Activated CD8-positive, alpha-beta memory T cell treated with anti-CD3 and anti-CD28 coated beads, Interleukin-2, amount 10 ng/mL, durations not matched to agents 7 days and 5 days (primary cell): Measurements from ENCODE around the gene NPL. TPM values are rescaled to one million over a fixed set of nuclear protein-coding genes. Genes with fewer than 3 reads are reported as not detected.

Experiments used
- ATAC-seq: fragments of 150-1000 bp; cut with Tn5 transposase; one replicate; pipeline ENCODE4 v1.10.0; 2021; ENCODE audit warnings: moderate library complexity
- CTCF ChIA-PET: fragments of 350-600 bp; sonication (Branson Sonifier 250); formaldehyde crosslinking; loops from one replicate; lab custom pipeline; 2021; ENCODE audit warnings: antibody characterized with exemption; lab: Charles Lee
- DNase-seq: peaks from one replicate; pipeline ENCODE4 v3.0.0-alpha.2; 2020
- H3K27ac Mint-ChIP-seq: one replicate; pipeline ENCODE4 v1.8.0; 2021; ENCODE audit warnings: mild to moderate bottlenecking, mixed read lengths
- H3K27me3 Mint-ChIP-seq: one replicate; pipeline ENCODE4 v1.8.0; 2021; ENCODE audit warnings: mixed read lengths
- H3K36me3 Mint-ChIP-seq: one replicate; pipeline ENCODE4 v1.8.0; 2021; ENCODE audit warnings: mild to moderate bottlenecking, mixed read lengths
- H3K4me1 Mint-ChIP-seq: one replicate; pipeline ENCODE4 v1.8.0; 2021; ENCODE audit warnings: mixed read lengths
- H3K4me3 Mint-ChIP-seq: one replicate; pipeline ENCODE4 v1.8.0; 2021; ENCODE audit warnings: mild to moderate bottlenecking, moderate library complexity, mixed read lengths
- H3K9me3 Mint-ChIP-seq: one replicate; pipeline ENCODE4 v1.8.0; 2022; ENCODE audit warnings: low read depth, mixed read lengths
- total RNA-seq, 2 experiments: library from RNA; stranded (reverse); gene quantifications; one replicate each; pipeline ENCODE4 v1.2.3, GENCODE V29; 2021

The NPL gene
- total RNA-seq, 2 experiments from 2014 or later, result 1.8 to 10.1 TPM

GRCh38 chr1:182765391-182765790 is 24.2 kb upstream of the NPL start:
- peaks cover 30% of the 10 kb centered on the region for H3K27me3 Mint-ChIP-seq
- no peak overlapping the region for H3K27ac Mint-ChIP-seq
- peaks cover 2% of the 10 kb centered on the region for H3K4me1 Mint-ChIP-seq
- H3K4me3 Mint-ChIP-seq, result no peak overlapping the region
- no peak for DNase-seq
- CTCF ChIA-PET, result interaction anchor here (4.0 kb wide), 1 partner anchor 18 kb away, joined by 16 read pairs; no protein-coding TSS in a partner anchor
- no peak for ATAC-seq
- peaks cover 4% of the 10 kb centered on the region for H3K9me3 Mint-ChIP-seq
- H3K36me3 Mint-ChIP-seq, result peaks cover 6% of the 10 kb centered on the region

- DNase-seq, result no peak
- H3K27ac Mint-ChIP-seq, result no peak overlapping the region
- CTCF ChIA-PET, result interaction anchor here (4.0 kb wide), 1 partner anchor 17 kb away, joined by 16 read pairs; no protein-coding TSS in a partner anchor
- peaks cover 6% of the 10 kb centered on the region for H3K36me3 Mint-ChIP-seq
- H3K4me1 Mint-ChIP-seq, result peaks cover 2% of the 10 kb centered on the region
- H3K27me3 Mint-ChIP-seq, result peaks cover 31% of the 10 kb centered on the region
- peaks cover 4% of the 10 kb centered on the region for H3K9me3 Mint-ChIP-seq
- no peak for ATAC-seq
- H3K4me3 Mint-ChIP-seq, result no peak overlapping the region
Observed at GRCh38 chr1:182766050-182766449, 23.5 kb upstream of the NPL start.

DNA sequence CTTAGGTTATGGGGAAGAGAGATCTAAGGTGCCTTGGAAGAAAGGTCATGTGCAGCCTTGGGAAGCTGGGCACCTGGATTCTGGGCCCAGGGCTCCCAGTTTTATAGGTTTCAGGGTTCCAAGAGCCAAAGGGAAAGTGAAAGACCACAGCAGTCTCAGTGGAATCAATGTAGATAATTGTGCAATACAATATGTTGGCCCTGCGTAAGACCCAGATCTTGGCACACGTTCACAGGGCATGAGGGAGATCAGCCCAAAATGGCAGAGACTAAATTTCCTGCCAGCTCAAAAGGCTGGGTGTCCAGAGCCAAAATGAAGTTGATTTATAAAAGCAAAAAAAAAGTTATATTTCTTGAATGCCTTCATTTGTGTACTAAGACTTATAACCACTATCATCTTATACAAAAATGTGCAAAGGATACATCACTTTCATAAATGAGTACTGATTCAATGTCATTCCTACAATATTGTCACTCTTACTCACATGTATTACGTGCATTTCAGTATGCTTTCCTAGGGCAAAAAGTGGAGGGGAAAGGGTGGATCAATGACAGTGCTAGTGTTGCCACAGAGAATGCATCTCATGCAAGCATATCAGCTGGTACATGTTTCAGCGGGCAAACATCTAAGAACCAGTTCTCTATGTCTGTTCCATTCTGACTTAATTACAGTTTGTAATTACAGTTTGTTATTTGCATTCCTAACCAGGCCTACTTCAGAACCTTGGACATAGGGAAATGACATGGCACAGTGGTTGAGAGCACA is 22.5 kb upstream of the NPL start:
- H3K9me3 Mint-ChIP-seq, result no peaks in the 10 kb centered on the region
- no peak overlapping the region for H3K27ac Mint-ChIP-seq
- peaks cover 36% of the 10 kb centered on the region for H3K27me3 Mint-ChIP-seq
- H3K4me1 Mint-ChIP-seq, result no peaks in the 10 kb centered on the region
- H3K4me3 Mint-ChIP-seq, result no peak overlapping the region
- DNase-seq, result no peak
- CTCF ChIA-PET, result interaction anchor here (1.8 kb wide), 1 partner anchor 171 kb away, joined by 4 read pairs; no protein-coding TSS in a partner anchor
- no peaks in the 10 kb centered on the region for H3K36me3 Mint-ChIP-seq
- ATAC-seq, result no peak

DNA sequence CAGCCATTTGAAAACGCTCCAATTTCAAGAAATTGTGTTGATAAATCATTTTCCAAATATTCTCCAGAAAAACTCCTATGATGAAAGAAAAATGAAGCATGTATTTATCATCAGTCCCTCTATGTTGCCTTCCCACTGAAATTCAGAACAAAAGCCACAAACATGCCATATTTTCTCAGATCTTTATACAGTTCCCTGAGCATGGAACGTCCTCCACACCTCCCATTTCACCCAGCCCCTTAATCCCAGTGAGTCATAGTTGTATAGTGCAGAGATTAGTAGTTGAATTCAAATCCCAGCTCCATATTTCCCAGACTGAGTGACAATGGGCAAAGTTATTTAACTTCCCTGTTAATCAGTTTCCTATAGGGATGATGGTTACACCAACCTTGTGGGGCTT is 20.6 kb upstream of the NPL start:
- H3K9me3 Mint-ChIP-seq, result no peaks in the 10 kb centered on the region
- CTCF ChIA-PET, result interaction anchor here (1.3 to 1.8 kb wide), 2 partner anchors 168 to 173 kb away, joined by 4 read pairs; no protein-coding TSS in a partner anchor
- no peak for DNase-seq

GRCh38 chr1:182770232-182770631 is 19.3 kb upstream of the NPL start:
- ATAC-seq, result no peak
- no peak for DNase-seq
- peaks cover 41% of the 10 kb centered on the region for H3K27me3 Mint-ChIP-seq
- CTCF ChIA-PET, result interaction anchor here (0.8 to 2.0 kb wide), 2 partner anchors 12 to 169 kb away, joined by 4 to 10 read pairs; no protein-coding TSS in a partner anchor
- H3K4me1 Mint-ChIP-seq, result no peaks in the 10 kb centered on the region
- H3K36me3 Mint-ChIP-seq, result no peaks in the 10 kb centered on the region
- H3K4me3 Mint-ChIP-seq, result no peak overlapping the region
- no peak overlapping the region for H3K27ac Mint-ChIP-seq
- no peaks in the 10 kb centered on the region for H3K9me3 Mint-ChIP-seq

More for the DNA sequence above, 20.6 kb upstream of the NPL start:
- H3K36me3 Mint-ChIP-seq, result no peaks in the 10 kb centered on the region
- no peak for ATAC-seq
- H3K27ac Mint-ChIP-seq, result no peak overlapping the region
- H3K27me3 Mint-ChIP-seq, result peaks cover 37% of the 10 kb centered on the region
- H3K4me1 Mint-ChIP-seq, result no peaks in the 10 kb centered on the region
- no peak overlapping the region for H3K4me3 Mint-ChIP-seq

- Mint-ChIP-seq H3K27ac (no peak overlapping the region), H3K4me3 (no peak overlapping the region), H3K27me3 (peaks cover 44% of the 10 kb centered on the region), H3K9me3 (no peaks in the 10 kb centered on the region), H3K36me3 (no peaks in the 10 kb centered on the region), H3K4me1 (no peaks in the 10 kb centered on the region)
- CTCF ChIA-PET, result interaction anchor here (2.0 to 3.2 kb wide), 2 partner anchors 11 to 170 kb away, joined by 9 to 10 read pairs; no protein-coding TSS in a partner anchor
- no peak for DNase-seq
- no peak for ATAC-seq
Observed at GRCh38 chr1:182771187-182771984, 18.2 kb upstream of the NPL start.

DNA sequence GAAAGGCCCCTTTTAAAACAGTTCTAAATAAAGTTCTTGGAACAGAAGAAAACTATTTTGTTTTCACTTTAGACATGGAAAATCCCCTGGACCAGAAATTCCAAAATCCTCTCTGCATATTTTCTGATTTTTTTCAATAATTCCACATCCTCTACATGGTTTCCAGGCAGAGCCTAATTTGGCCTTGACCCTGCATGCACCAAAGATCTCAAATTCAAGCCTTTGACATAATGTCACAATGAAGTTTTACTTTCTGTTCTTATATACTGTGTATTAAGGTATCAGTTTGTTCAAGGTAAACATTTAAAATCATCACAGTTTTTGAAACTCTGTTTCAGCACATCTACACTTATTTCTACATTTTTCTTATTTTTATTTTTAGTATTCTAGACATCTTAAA is 12.2 kb upstream of the NPL start:
- H3K4me3 Mint-ChIP-seq, result no peak overlapping the region
- ATAC-seq (no peak), DNase-seq (no peak)
- H3K9me3 Mint-ChIP-seq, result no peaks in the 10 kb centered on the region
- CTCF ChIA-PET, result no interaction called here
- peaks cover 28% of the 10 kb centered on the region for H3K27me3 Mint-ChIP-seq
- no peaks in the 10 kb centered on the region for H3K36me3 Mint-ChIP-seq
- no peak overlapping the region for H3K27ac Mint-ChIP-seq
- H3K4me1 Mint-ChIP-seq, result peaks cover 10% of the 10 kb centered on the region

- H3K27ac Mint-ChIP-seq, result no peak overlapping the region
- no peak overlapping the region for H3K4me3 Mint-ChIP-seq
- DNase-seq (no peak), ATAC-seq (no peak)
- H3K27me3 Mint-ChIP-seq, result peaks cover 28% of the 10 kb centered on the region
- CTCF ChIA-PET, result no interaction called here
- peaks cover 10% of the 10 kb centered on the region for H3K4me1 Mint-ChIP-seq
- H3K9me3 Mint-ChIP-seq, result no peaks in the 10 kb centered on the region
- no peaks in the 10 kb centered on the region for H3K36me3 Mint-ChIP-seq
Observed at GRCh38 chr1:182778862-182779261, 10.7 kb upstream of the NPL start.

DNA sequence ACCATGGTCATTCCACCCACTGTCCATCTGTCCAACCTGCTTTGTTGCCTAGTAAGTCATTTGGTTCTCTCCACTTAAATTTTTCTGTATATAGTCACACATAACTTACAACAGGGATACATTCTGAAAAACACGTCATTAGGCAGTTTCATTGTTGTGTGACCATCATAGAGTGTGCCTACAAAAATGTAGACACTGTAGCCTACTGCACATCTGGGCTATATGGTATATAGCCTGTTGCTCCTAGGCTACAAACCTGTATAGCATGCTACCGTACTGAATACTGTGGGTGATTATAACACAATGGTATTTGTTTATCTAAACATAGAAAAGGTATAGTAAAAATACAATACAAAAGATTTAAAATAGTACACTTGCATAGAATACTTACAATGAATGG is 10.0 kb upstream of the NPL start:
- H3K9me3 Mint-ChIP-seq, result no peaks in the 10 kb centered on the region
- CTCF ChIA-PET, result interaction anchor here (1.0 to 13.8 kb wide), 2 partner anchors 9 to 182 kb away, joined by 3 to 715 read pairs; partner anchors contain the start of genes RGS16 and RNASEL
- ATAC-seq (no peak), DNase-seq (no peak)
- no peak overlapping the region for H3K27ac Mint-ChIP-seq
- peaks cover 22% of the 10 kb centered on the region for H3K27me3 Mint-ChIP-seq
- no peaks in the 10 kb centered on the region for H3K36me3 Mint-ChIP-seq
- no peak overlapping the region for H3K4me3 Mint-ChIP-seq
- H3K4me1 Mint-ChIP-seq, result peaks cover 11% of the 10 kb centered on the region

GRCh38 chr1:182781841-182782586 is 7.6 kb upstream of the NPL start:
- Mint-ChIP-seq H3K27ac (no peak overlapping the region), H3K27me3 (peaks cover 21% of the 10 kb centered on the region), H3K36me3 (no peaks in the 10 kb centered on the region), H3K4me3 (no peak overlapping the region), H3K4me1 (peaks cover 13% of the 10 kb centered on the region), H3K9me3 (no peaks in the 10 kb centered on the region)
- CTCF ChIA-PET, result interaction anchor here (0.6 to 13.8 kb wide), 29 partner anchors 9 to 696 kb away, joined by 3 to 715 read pairs (median 4); partner anchors contain the start of genes RGS16 and RNASEL
- DNase-seq, result peak; percentile 78
- ATAC-seq, result peak; percentile 83

GRCh38 chr1:182782587-182782913 is 7.0 kb upstream of the NPL start:
- Mint-ChIP-seq H3K27me3 (peaks cover 23% of the 10 kb centered on the region), H3K4me3 (no peak overlapping the region), H3K9me3 (no peaks in the 10 kb centered on the region), H3K27ac (no peak overlapping the region), H3K36me3 (no peaks in the 10 kb centered on the region), H3K4me1 (peaks cover 11% of the 10 kb centered on the region)
- ATAC-seq (no peak), DNase-seq (no peak)
- CTCF ChIA-PET, result interaction anchor here (0.6 to 13.8 kb wide), 30 partner anchors 9 to 697 kb away, joined by 3 to 715 read pairs (median 4); partner anchors contain the start of genes RGS16 and RNASEL

- Mint-ChIP-seq H3K27me3 (peaks cover 27% of the 10 kb centered on the region), H3K9me3 (no peaks in the 10 kb centered on the region), H3K4me1 (peaks cover 11% of the 10 kb centered on the region), H3K36me3 (no peaks in the 10 kb centered on the region), H3K4me3 (no peak overlapping the region), H3K27ac (no peak overlapping the region)
- CTCF ChIA-PET, result interaction anchor here (0.8 to 13.8 kb wide), 19 partner anchors 8 to 338 kb away, joined by 3 to 715 read pairs (median 4); partner anchors contain the start of genes RGS16 and RNASEL
- no peak for ATAC-seq
- DNase-seq, result no peak
Observed at GRCh38 chr1:182783068-182783467, 6.5 kb upstream of the NPL start.
